Upper lobe of right lung (tissue), 1 donor: ENCODE results near the gene STYXL1. TPM values are rescaled to one million over a fixed set of nuclear protein-coding genes. Genes with fewer than 3 reads are reported as not detected.

Experiments used
- ATAC-seq: fragments of 200-7000 bp; cut with Tn5 transposase; one replicate; pipeline ENCODE4 v1.9.1; 2020; ENCODE audit warnings: mild to moderate bottlenecking, moderate library complexity
- DNase-seq: peaks from one replicate; pipeline ENCODE4 v3.0.0-alpha.2; 2020
- H3K27ac ChIP-seq: fragments of 200-600 bp; one replicate; pipeline ENCODE4 v1.8.0; 2022
- H3K27me3 ChIP-seq: fragments of 200-600 bp; one replicate; pipeline ENCODE4 v1.8.0; 2022; ENCODE audit warnings: mild to moderate bottlenecking
- H3K36me3 ChIP-seq: fragments of 200-600 bp; one replicate; pipeline ENCODE4 v1.8.0; 2022
- H3K4me1 ChIP-seq: fragments of 200-600 bp; one replicate; pipeline ENCODE4 v1.8.0; 2022
- H3K4me3 ChIP-seq: fragments of 200-600 bp; one replicate; pipeline ENCODE4 v1.8.0; 2022; ENCODE audit warnings: mild to moderate bottlenecking
- H3K9me3 ChIP-seq: fragments of 200-600 bp; one replicate; pipeline ENCODE4 v1.8.0; 2022
- CTCF ChIP-seq: fragments of 200-600 bp; IDR thresholded peaks from one replicate; pipeline ENCODE4 v1.8.0; 2022; ENCODE audit warnings: antibody characterized with exemption
- intact Hi-C: fragments of 100-400 bp; cut with DNase I; formaldehyde crosslinking; loops from one replicate; pipeline ENCODE4 v1.11.0; 2022
- total RNA-seq: library from RNA; stranded (reverse); fragmentation: NEBNext Ultra II Directional; extraction: Animal tissue kit (Norgen Biotek cat#: 25700); gene quantifications from one replicate; pipeline ENCODE4 v1.2.1, GENCODE V29; 2021
- donor health status: DM: no; HTN: yes; CAD: no; lungs with severe emphysema.

STYXL1 gene
- total RNA-seq, 1 donor from 2014 or later = 20.9 TPM

- peak; percentile 66 for DNase-seq
- TF ChIP-seq CTCF = no peak
- intact Hi-C loops = no loop called here
- Histone ChIP-seq H3K27ac (no peak overlapping the region), H3K9me3 (no peaks in the 10 kb centered on the region), H3K36me3 (peaks cover 41% of the 10 kb centered on the region), H3K4me3 (no peak overlapping the region), H3K27me3 (no peaks in the 10 kb centered on the region), H3K4me1 (peaks cover 8% of the 10 kb centered on the region)
- peak; percentile 6 for ATAC-seq
Measured at GRCh38 chr7:75988568-75989499, 59.0 kb downstream of the STYXL1 start.

- DNase-seq = peak; percentile 62
- Histone ChIP-seq H3K4me1 (peaks cover under 1% of the 10 kb centered on the region), H3K9me3 (no peaks in the 10 kb centered on the region), H3K36me3 (peaks cover 50% of the 10 kb centered on the region), H3K27me3 (no peaks in the 10 kb centered on the region), H3K27ac (no peak overlapping the region), H3K4me3 (no peak overlapping the region)
- no peak for TF ChIP-seq CTCF
- ATAC-seq = no peak
- intact Hi-C loops = no loop called here
Measured at GRCh38 chr7:75987805-75988567, 59.8 kb downstream of the STYXL1 start.

- intact Hi-C loops = no loop called here
- Histone ChIP-seq H3K4me3 (no peak overlapping the region), H3K27me3 (no peaks in the 10 kb centered on the region), H3K4me1 (no peaks in the 10 kb centered on the region), H3K27ac (no peak overlapping the region), H3K9me3 (no peaks in the 10 kb centered on the region), H3K36me3 (peaks cover 57% of the 10 kb centered on the region)
- ATAC-seq (no peak), DNase-seq (peak; percentile 64)
- TF ChIP-seq CTCF = no peak
Measured at GRCh38 chr7:75987026-75987804, 60.6 kb downstream of the STYXL1 start.

GRCh38 chr7:75986147-75986781, 61.5 kb downstream of the STYXL1 start:
- ATAC-seq (no peak), DNase-seq (peak; percentile 58)
- no peak for TF ChIP-seq CTCF
- Histone ChIP-seq H3K27me3 (no peaks in the 10 kb centered on the region), H3K36me3 (peaks cover 67% of the 10 kb centered on the region), H3K4me1 (no peaks in the 10 kb centered on the region), H3K4me3 (no peak overlapping the region), H3K27ac (no peak overlapping the region), H3K9me3 (no peaks in the 10 kb centered on the region)
- intact Hi-C loops = no loop called here
